Measurements from ENCODE around the gene STX11. TPM values are rescaled to one million over a fixed set of nuclear protein-coding genes. Genes with fewer than 3 reads are reported as not detected.

Gene STX11
- polyA plus RNA-seq, 2 of the 4 experiments (the other 2 are of a cell fraction): 0.36 to 0.78 TPM

- no peak overlapping the region for H3K4me3 ChIP-seq
- no peak overlapping the region for H3K4me2 ChIP-seq
- H3K4me1 ChIP-seq: peaks cover 7% of the 10 kb centered on the region
- TF ChIP-seq TP53 (CRISPR knock-in tag; IDR thresholded peaks at IDR 0.05) (no peak), NR3C1 (IDR thresholded peaks at IDR 0.05) (no peak), HOXB5 (CRISPR knock-in tag; IDR thresholded peaks at IDR 0.05) (no peak), E2F6 (IDR thresholded peaks at IDR 0.05; ENCODE audit: borderline replicate concordance, low read depth) (no peak), HDAC2 (IDR thresholded peaks at IDR 0.05) (no peak), ZNF302 (CRISPR knock-in tag; IDR thresholded peaks at IDR 0.05) (no peak), SREBF2 (IDR thresholded peaks at IDR 0.05) (no peak), KDM1A (IDR thresholded peaks at IDR 0.05; ENCODE audit: low read depth) (no peak), SMC3 (IDR thresholded peaks at IDR 0.05) (no peak), NFE2L2 (conservative IDR thresholded peaks at IDR 0.05; ENCODE audit: low read length) (no peak)
- ATAC-seq (no peak), DNase-seq (ENCODE audit: low read depth in 1 of 2, low spot score in 1 of 2) (no peak), FAIRE-seq (no peak)
- POLR2A ChIA-PET: no interaction called here
- CTCF ChIA-PET: no interaction called here
- H3K9me3 ChIP-seq: no peaks in the 10 kb centered on the region
- H3K27ac ChIP-seq: no peak overlapping the region
- WGBS (ENCODE audit: missing lambda C conversion rate): 79% methylated on average over 6 of the region's 6 CpGs
Observed at GRCh38 chr6:144152334-144152900, 2.1 kb downstream of the STX11 start.

- Histone ChIP-seq H3K4me2 (no peak overlapping the region), H3K4me3 (no peak overlapping the region), H3K27ac (no peak overlapping the region), H3K9me3 (no peaks in the 10 kb centered on the region), H3K4me1 (peaks cover 16% of the 10 kb centered on the region)
- POLR2A ChIA-PET: no interaction called here
- 91% methylated on average over 5 of the region's 5 CpGs for WGBS (ENCODE audit: missing lambda C conversion rate)
- CTCF ChIA-PET: no interaction called here
- no peak for TF ChIP-seq ZSCAN20 (CRISPR knock-in tag; IDR thresholded peaks at IDR 0.05)
- TF ChIP-seq ELK1 (IDR thresholded peaks at IDR 0.05; ENCODE audit: low read depth, low read length): no peak
- ATAC-seq (no peak), DNase-seq (ENCODE audit: low read depth in 1 of 2, low spot score in 1 of 2) (no peak), FAIRE-seq (no peak)
Observed at GRCh38 chr6:144153260-144153659, 2.9 kb downstream of the STX11 start.

GRCh38 chr6:144153971-144154370, 3.7 kb downstream of the STX11 start:
- ChIA-PET CTCF (no interaction called here), POLR2A (no interaction called here)
- H3K4me2 ChIP-seq: no peak overlapping the region
- H3K27ac ChIP-seq: no peak overlapping the region
- no peak for ATAC-seq
- peaks cover 23% of the 10 kb centered on the region for H3K4me1 ChIP-seq
- DNase-seq (ENCODE audit: low read depth in 1 of 2, low spot score in 1 of 2): no peak
- 96% methylated on average over 2 of the region's 2 CpGs for WGBS (ENCODE audit: missing lambda C conversion rate)
- no peaks in the 10 kb centered on the region for H3K9me3 ChIP-seq
- no peak for FAIRE-seq
- TF ChIP-seq RCOR1 (IDR thresholded peaks at IDR 0.05; ENCODE audit: low read depth, low read length) (no peak), JUNB (IDR thresholded peaks at IDR 0.05) (no peak), BCL3 (IDR thresholded peaks at IDR 0.05) (no peak), CBX2 (IDR thresholded peaks at IDR 0.05; ENCODE audit: borderline replicate concordance, low read depth) (no peak), FOXS1 (CRISPR knock-in tag; IDR thresholded peaks at IDR 0.05) (no peak)
- no peak overlapping the region for H3K4me3 ChIP-seq

- no peaks in the 10 kb centered on the region for H3K9me3 ChIP-seq
- no peak for ATAC-seq
- no peak overlapping the region for H3K4me3 ChIP-seq
- no peak overlapping the region for H3K4me2 ChIP-seq
- ChIA-PET POLR2A (no interaction called here), CTCF (interaction anchor here (0.7 to 0.9 kb wide), 2 partner anchors 9 to 50 kb away, joined by 3 read pairs; no protein-coding TSS in a partner anchor)
- 67% methylated on average over 2 of the region's 2 CpGs for WGBS (ENCODE audit: missing lambda C conversion rate)
- no peak for DNase-seq (ENCODE audit: low read depth in 1 of 2, low spot score in 1 of 2)
- FAIRE-seq: no peak
- H3K27ac ChIP-seq: no peak overlapping the region
- peaks cover 24% of the 10 kb centered on the region for H3K4me1 ChIP-seq
- TF ChIP-seq MYC (IDR thresholded peaks at IDR 0.05; ENCODE audit: borderline replicate concordance, low read length): no peak
- no peak for TF ChIP-seq USF2 (IDR thresholded peaks at IDR 0.05)
- TF ChIP-seq FOSL2 (IDR thresholded peaks at IDR 0.05): no peak
- TF ChIP-seq FOSL2 (CRISPR knock-in tag; IDR thresholded peaks at IDR 0.05): no peak
- no peak for TF ChIP-seq ZSCAN20 (CRISPR knock-in tag; IDR thresholded peaks at IDR 0.05)
- TF ChIP-seq NR3C1 (IDR thresholded peaks at IDR 0.05): no peak
- TF ChIP-seq ZC3H11A (IDR thresholded peaks at IDR 0.05): no peak
- no peak for TF ChIP-seq ATOH8 (CRISPR knock-in tag; IDR thresholded peaks at IDR 0.05; ENCODE audit: low read depth)
- TF ChIP-seq POLR2A (IDR thresholded peaks at IDR 0.05; ENCODE audit: low read length): no peak
- TF ChIP-seq MAZ (IDR thresholded peaks at IDR 0.05; ENCODE audit: borderline replicate concordance, low read depth, low read length): no peak
- TF ChIP-seq RAD21 (conservative IDR thresholded peaks at IDR 0.05 in 1 of 2, IDR thresholded peaks at IDR 0.05 in 1 of 2): no peak
- no peak for TF ChIP-seq SREBF2 (IDR thresholded peaks at IDR 0.05)
Observed at GRCh38 chr6:144155529-144155928, 5.2 kb downstream of the STX11 start.

Measured in A549 (cell line).